Eye (tissue), 1 donor: ENCODE results near the gene FAF1.
"Not testable (repeated sequence)": the region's sequence is repeated elsewhere in the genome, so short reads cannot be mapped to it uniquely, and the experiment has no call there.

ENCODE experiments used
- DNase-seq: peaks from one replicate; pipeline ENCODE4 v3.0.0-alpha.2; 2015

The FAF1 gene

DNA sequence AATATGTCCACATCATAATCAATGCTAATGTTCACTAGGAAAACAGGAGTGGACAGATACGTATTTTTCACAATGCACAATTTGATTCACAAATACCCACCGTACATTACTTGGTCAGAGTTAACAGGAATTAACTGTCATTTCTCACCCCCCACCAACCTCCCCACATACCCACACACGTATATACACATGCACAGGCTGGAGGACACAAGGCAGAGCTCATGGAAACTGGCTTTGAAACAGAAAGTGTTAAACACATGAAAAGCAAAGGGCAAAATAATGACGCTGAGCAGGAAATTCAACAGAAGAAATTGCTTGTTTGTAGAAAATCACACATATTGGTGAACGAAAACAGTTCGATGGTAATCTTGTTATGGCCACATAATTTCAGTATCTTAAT lies 348.4 kb downstream of the FAF1 start:
- peak; percentile 12 for DNase-seq

DNA sequence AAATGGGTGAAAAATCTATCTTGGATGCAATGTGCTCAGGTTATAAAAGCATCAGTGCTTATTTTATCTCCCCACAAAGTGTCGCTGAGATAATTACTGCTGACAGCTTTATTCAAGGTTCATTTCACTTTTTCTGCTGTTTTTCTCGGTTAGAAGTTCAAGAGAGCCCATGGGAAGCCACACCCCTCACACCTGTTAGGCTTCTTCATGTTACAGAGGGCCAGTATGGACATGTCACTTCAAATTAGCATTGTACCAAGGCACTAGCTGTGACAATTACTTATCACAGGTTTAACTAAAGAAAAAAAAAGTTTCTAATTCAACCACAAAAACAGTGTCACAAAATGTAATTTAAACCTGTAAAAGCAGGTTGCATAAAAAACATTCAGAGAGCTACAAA lies 349.5 kb downstream of the FAF1 start:
- peak; percentile 75 for DNase-seq

DNA sequence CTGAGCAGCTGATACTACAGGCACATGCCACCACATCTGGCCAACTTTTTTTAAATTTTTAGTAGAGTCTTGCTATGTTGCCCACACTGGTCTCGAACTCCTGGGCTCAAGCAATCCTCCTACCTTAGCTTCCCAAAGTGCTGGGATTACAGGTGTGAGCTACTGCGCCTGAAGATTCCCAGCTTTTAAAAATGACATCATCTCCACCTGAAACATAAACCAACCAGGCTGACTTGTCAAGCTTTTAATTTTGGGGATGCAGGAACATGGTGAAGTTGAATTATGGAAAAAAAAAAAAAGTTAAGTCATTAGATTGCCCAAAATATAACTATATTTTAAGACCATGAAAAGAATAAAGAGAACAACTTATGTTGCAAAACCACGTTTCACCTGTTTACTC lies 350.6 kb downstream of the FAF1 start:
- no peak for DNase-seq

DNA sequence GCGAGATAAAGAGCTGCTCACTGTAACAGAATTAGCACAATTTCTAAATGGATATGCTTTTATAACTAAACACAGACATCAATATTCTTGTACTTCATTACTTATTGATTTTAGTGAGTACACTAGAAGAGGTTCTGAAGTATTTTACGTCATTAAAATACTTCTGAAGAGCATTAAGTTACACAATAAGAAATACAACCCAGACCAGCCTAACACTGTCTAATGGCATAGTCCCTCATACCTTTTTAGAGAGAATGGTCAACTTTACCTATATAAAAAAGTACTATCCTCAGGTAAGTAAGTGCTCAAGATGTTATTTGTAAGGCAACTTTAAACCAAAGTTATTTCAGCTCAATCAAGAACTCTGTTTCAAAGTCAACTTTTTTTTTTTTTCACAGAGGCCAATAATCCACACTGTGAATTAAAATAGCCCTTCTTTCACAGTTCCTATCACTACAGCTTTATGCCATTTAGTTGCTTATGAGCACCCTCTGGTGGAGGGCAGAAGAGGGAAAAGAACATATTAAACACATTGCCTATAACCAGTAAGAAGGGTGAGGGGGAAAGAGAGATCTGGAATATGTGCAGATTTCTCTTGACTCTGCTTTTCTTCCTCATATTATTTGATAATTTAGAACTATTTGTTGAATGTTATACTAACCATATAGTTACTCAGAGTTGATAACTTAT lies 354.7 kb downstream of the FAF1 start:
- peak; percentile 45 for DNase-seq

DNA sequence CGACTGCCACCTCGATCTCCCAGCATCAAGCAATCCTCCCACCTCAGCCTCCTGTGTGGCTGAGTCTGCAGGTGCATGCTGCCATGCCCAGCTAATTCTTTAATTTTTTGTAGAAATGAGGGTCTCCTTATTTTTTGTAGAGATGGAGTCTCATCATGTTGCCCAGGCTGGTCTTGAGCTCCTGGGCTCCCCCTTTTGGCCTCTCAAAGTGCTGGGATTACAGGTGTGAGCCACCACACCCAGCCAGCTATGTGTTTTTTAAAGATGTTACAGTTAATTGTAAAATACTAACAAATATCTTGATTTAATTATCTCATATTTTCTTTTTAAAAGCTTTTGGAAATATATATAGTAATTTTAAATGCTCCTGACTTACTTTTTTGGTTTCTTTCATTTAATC lies 355.5 kb downstream of the FAF1 start:
- no peak for DNase-seq

DNA sequence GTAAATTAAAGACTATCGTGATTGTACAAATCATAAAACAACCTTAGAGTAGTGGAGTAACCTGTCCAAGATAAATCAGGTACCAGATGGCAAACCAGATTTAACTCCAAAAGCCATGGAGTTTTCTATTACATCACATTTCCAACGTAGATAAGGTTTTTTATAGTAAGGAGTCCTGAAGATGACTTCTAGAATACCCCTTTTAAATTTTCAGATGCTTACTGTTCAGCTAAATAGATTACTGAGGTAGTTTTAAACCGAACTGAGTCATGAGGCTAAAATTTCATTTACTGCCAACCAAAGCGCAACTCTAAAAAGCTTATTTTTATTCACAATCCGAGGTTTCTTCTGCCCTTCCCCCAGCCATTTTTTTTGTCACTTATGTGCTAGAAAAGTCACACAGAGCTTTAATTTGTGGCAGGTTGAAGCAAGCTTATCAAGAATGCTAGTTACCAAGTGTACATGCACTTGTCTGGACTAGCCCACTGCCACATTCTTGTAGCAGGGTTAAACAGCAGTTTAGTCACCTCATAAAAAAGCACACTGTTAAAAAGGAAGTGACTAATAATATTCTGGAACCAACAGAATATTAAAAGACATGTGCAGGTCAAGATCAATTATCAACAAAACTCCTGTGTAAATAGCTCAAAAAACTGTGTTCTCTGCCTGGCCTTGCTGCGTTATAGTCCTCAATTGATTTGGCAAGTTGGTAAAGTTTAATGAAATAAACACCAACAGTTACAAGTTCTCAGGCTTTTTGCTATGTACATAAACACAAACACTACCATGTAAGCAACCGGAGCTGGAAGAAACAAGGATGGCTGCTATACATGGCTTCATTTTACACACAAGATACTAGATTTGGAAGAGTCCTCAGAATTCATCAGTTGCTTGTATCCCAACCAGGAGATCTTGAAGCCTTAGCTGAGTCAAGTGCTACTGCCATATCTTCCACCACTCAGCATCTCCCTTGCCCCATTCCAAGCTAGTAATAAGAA lies 356.5 kb downstream of the FAF1 start:
- DNase-seq: peak; percentile 22

DNA sequence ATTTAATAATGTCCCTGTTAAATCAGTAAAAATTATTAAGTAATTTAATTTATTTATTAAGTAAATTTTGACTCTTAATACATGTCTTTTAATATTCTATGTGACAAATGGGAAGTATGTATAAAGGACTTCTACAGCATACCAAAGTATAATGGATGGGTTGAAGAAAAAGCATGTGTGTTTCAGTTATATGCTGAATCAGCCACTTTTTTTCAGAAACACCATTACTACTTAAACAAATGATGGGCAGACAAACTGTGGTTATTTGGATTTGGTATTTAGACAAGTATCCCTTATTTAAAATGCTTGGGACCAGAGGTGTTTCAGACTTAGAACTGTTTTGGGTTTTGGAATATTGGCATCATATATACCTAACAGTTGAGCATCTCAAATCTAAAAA lies 360.5 kb downstream of the FAF1 start:
- DNase-seq: no peak

DNA sequence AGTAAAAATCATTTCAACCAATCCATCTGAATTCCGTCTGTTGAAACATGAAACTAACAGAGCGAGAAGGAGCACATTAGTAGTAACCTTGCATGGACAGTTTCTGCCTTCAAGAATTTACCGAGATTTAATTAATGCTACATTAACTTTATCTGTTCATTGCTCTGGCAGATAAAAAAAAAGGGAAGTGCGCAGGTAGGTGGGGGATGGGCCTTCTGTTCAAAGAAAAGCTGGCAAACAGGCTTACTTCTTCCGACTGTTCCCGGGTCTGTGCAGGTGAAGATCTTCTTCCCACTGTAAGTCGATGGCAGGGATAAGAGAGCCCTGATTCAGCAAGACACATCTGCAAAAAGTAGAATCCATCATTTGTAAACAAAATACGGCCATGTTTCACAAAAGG lies 364.2 kb downstream of the FAF1 start:
- peak; percentile 4 for DNase-seq

DNA sequence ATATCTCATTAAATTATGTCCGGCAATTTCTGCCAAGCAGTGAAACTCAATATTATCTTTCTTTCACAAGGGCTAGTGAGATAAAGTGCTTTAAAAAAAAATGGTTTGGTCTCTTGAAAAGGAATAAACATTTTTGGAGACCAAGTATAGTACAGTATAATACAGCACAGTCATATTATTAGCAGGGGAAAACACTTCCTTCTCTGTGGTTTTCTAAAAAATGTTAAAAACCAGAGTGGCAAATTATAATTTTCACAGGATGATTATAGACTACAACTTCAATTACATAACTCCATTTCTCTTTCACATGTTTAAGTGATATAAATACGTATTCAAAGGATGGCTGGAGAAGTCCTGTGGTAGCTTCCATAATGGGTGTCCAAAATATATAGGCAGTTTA lies 366.6 kb downstream of the FAF1 start:
- DNase-seq: no peak

DNA sequence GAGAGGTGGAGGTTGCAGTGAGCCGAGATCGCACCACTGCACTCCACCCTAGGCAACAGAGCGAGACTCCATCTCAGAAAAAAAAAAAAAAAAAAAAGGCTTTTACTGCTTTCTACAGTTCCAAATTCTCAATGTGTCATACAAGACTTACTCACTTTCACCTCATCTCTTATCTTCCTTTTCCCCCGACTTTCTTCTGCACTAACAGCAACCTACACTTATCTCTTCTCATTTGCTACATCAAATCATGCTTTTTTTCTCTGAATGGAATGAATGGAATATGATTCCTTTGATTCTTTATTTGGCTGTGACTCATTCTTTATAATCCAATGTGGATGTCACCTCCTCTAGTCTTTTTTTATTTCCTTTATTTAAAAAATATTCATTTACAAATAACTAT lies 368.5 kb downstream of the FAF1 start:
- DNase-seq: no peak

DNA sequence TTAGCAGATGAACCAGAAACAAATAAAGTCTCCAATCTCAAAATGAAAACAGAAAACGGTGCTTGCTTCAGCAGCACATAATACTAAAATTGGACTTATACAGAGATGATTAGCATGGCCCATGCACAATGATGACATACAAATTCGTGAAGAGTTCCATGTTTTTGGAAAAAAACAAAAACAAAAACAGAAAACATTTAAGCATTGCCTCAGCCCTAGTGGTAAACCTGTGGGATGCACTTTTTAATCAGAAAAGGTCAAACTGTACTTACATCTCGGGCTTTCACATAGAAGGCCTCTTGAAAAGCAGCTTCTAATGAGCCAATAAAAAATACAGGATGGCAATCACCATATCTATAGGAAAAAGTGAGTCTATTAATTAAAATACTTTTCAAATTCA lies 377.7 kb downstream of the FAF1 start:
- no peak for DNase-seq

DNA sequence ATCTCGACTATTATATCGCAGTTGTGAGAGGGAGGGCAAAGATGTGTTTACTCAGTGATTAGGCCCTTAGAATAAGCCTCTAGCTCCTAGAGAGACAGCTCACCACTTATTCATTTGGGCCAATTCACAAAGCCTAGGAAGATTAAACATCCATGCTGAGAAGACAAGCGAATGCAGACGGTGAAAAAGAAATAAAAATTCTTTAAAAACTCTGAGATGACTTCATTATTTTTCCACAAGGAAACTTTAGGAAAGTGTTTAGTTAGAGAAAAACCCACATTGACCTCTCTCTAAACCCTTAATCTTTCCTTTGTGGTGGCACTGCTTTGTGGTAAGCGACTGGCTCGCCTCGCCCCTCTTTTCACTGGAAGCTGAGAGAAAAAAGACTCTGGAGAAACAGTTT lies 390.0 kb downstream of the FAF1 start:
- DNase-seq: peak; percentile 27

DNA sequence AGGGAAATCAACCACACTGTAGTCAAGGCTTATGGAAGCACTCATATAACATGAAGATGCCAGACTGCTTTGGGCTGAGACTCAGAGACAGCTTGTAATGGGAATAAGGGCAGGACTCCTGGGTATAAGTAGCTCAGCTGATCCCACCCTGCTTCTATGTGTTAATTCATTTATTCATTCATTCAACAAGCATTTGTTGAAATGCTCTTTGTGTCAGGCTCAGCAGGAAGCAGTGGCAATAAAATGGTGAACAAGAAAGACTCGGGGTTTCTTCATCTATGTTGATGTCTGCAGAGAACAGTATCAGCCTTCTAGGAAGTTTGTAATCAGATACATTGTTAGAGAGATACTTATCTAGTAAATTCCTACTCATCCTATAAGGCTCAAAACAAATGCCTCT lies 391.3 kb downstream of the FAF1 start:
- no peak for DNase-seq

DNA sequence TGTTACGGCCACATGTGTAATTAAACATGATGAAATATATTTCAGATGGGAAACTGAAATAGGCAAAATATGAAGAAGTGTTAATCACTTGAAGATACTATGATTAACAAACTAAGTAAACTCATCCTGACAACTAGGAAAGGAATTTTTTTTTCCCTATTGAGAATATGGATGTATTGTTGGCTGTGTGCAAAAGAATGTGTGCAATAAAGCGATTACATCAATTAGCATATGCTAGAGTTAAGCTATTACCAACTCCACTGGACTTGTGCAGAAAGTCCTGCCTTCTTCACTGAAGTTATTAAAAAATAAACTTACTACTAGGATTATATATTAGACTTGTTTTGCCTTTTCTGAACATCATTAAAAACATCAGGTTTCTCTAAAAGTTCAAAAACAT lies 393.7 kb downstream of the FAF1 start:
- no peak for DNase-seq

DNA sequence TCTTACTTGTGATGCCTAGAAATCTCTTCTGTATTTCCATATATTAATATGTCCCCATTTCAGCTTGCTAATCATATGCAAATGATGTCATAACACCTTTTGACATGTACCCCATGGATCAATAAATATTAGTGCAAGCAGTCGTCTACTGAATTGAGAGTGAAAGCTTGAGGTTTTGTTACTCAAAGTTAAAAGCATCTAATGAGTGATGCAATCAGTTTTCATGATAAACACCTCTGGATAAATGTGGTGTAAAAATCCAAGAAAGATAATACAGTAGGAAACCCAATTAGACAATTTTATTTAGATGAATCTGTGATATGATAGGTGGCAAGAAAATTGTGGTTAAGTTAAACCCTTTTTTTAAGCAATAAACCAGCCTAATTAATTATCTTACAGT lies 395.6 kb downstream of the FAF1 start:
- no peak for DNase-seq

DNA sequence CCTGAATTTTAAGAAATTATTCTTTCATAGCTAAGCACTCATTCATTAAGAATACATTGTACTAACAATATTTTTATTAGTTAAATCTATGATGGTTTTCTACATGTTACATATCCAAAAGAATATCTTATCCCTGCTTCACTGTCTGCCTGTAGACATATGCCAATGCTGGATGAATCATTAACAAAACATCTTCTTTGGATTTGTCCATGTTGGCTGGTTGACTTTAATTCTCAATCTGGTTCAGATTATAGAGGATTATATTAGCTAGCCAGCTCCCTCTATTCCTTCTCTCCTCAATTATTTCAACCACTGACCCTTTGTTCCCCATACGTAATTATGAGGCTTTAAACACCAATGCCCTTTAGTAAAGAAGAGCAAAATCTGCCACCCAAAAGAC lies 398.0 kb downstream of the FAF1 start:
- no peak for DNase-seq

DNA sequence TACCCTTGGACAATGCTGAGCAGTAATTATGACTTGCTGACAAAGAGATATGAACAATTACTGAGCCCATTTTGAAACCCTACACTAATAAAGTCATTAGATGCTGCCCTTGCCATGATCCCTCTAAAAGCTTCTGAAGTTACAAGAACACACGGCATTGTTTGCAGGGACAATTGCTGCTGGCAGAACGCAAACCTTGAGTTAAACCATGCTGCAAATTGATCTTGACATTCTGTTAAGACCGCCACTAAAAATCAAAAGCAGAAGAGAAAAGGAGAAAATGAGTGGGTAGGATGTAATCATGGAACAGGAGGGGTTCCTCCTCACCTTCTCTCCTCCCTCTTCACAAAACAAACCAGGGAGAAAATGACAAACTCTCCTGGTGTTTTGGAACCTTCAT lies 400.6 kb downstream of the FAF1 start:
- peak; percentile 93 for DNase-seq

DNA sequence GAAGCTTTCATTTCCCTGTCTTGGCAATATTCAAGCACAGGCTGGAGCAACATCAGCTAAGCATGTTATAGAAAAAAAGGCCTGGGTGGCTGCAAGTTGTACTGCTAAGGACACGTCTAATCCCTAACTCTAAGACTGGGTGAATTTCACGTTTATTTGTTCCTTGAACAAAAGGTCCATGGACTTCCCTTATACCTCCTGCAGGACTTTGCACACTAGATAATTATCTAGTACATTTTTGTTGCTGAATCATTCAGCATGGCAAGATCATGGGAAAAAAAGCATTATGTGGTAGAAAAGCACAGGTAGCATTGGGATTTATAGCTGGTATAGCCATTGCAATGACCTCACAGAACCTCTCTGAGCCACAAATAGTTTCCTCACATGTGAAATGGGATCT lies 406.1 kb downstream of the FAF1 start:
- no peak for DNase-seq

DNA sequence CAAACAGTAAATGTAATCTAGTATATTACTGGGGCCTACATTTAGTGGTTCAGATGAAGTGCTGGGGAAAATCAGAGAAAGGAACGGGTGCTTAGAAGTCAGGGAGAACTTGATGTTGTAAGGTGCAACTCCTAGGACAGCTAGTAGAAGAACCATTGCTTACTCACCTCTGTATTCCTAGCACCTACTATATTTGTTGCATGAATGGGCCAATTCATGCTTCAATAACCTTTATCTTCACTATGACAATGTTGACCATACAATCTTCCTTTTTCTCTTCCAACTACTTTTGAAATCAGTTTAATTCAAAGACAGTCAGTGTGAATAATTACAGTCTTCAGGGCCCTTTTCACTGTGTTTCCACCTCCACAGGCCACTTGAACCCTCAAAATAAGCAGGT lies 411.8 kb downstream of the FAF1 start:
- DNase-seq: no peak

DNA sequence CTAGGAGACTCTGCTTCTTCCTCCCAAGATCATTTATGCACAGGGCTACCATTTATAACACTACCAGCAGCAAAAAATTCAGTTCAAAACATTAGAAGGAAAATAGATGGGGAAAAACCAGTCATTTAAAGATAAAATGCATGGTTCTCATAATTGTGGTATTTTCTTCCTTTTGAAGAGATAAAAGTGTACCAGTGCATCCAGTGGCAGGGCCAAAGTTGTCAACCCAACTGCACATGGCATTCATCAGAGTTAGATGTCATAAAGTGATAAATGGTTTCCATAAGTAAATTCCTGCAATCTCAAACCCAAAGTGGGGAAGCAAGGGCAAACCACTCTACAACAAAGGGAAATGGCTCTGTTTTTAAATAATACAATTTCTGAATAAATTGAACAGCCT lies 417.7 kb downstream of the FAF1 start:
- no peak for DNase-seq

DNA sequence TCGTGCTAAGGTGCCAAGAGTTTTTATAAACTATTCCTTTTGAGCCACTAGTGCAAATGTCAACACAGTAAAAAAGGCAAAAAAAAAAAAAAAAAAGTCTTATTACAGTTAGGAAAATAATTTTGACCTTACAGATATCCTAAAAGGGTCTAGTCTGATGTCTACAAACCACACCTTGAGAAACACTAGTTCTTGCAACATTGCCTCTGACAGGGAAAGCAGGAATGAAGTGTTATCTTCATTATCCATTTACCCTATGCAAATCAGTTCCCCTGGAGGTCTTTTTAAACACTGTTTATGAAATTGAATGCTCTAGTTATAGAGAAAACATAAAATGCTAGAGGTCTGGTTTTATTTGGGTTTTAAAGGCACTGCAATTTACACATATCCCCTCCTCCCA lies 421.6 kb downstream of the FAF1 start:
- no peak for DNase-seq

DNA sequence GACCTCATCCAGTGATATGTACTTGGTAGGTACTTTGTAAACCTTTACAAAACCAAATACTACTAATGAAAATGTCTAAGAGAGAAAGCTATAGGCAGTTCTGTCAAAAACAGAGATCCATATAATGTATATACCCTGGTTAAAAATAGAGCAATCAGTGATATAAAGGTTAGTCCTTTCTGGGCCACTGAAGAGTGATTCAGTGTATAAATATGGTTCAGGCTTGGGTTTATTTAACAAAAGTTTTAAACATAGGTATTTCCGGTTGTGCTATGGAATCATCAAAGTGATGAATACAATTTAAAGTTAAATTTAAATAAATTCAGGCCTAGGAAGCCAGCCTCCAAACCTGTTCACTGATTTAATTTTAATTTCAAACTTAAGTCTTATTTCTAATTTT lies 428.5 kb downstream of the FAF1 start:
- no peak for DNase-seq

DNA sequence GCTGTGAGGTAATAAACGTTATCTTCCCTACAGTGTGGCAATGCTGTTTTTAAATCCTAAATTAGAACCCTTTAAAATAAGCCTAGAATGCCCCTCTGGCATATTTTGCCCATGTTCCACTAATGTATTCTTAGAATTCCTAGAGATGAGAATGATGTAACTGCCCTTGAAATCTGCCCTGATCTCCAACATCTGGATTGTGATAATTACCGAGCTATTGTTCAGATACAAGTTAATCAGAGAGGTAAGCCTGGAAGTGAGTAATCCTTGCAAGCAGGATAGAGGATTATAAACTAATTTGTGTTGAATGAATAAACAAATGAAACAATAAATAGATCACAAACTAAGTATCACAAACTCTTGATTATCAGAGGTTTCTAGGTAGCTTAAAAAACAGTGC lies 429.0 kb downstream of the FAF1 start:
- DNase-seq: no peak

DNA sequence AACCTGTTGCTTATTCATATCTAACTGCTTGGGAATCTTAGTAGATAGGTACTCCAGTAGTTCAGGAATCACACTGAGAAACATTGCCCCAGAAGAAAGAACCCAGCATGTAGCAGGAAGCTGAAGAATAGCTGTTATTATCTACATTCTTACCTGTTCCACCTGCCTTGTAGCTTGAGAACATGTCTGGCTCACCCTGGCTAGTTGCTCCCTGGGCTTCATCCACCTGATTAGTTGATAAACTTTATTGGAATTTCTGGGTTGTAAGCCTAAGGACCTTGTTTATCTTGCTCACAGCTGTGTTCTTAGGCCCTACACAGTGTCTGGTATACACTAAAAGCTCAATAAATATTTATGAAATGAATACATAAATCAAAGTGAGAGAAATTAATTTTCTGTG lies 430.6 kb downstream of the FAF1 start:
- no peak for DNase-seq

DNA sequence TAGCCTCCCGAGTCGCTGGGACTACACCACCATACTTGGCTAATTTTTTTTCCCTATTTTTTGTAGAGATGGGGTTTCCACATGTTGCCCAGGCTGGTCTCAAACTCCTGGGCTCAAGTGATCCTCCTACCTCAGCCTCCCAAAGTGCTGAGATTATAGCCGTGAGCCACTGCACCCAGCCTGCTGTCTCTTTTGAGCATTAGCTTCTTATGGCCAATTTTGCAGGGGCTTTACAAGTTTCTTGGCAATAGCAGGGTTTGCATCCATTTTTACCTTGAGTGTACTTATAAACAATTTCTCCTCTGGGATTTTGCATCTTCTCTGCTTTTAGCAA lies 432.1 kb downstream of the FAF1 start:
- DNase-seq: not testable (repeated sequence)
